ENCODE results near the gene TRIM41. TPM values are rescaled to one million over a fixed set of nuclear protein-coding genes. Genes with fewer than 3 reads are reported as not detected.
"Not testable (repeated sequence)": the region's sequence is repeated elsewhere in the genome, so short reads cannot be mapped to it uniquely, and the experiment has no call there.

Gene TRIM41
- total RNA-seq (2014; rRNA removed; shearing (Covaris generic)), result 10.6 and 14.0 TPM in 2 replicates

GRCh38 chr5:181223058-181223728 lies at the start of gene TRIM41:
TSS of gene TRIM41 (plus strand) at chr5:181223281. CDS start at chr5:181224000, 719 bp downstream.
- Histone ChIP-seq H3K27ac (peak within 1 kb of the TSS; percentile 87), H3K27me3 (replicated peaks) (no peaks in the 10 kb centered on the region), H3K4me3 (peak within 1 kb of the TSS; percentile 75), H3K9me3 (replicated peaks) (no peaks in the 10 kb centered on the region), H3K36me3 (peaks cover 20% of the 10 kb centered on the region; the same call in 1 of the 2 replicates), H3K4me1 (replicated peaks) (peaks cover 23% of the 10 kb centered on the region)
- DNase-seq (ENCODE audit: low read depth in 1 of 2, low spot score in 2 of 2), result peak; percentile 100

GRCh38 chr5:181173420-181174342 lies 49.4 kb upstream of the TRIM41 start:
- DNase-seq (ENCODE audit: low read depth in 1 of 2, low spot score in 2 of 2), result peak; percentile 70 to 74
- Histone ChIP-seq H3K4me1 (replicated peaks) (peaks cover 20% of the 10 kb centered on the region), H3K9me3 (replicated peaks) (0 out of 2 replicates have a peak, but pooled peaks cover 4% of the 10 kb centered on the region), H3K27ac (no peak overlapping the region), H3K27me3 (replicated peaks) (peaks cover 14% of the 10 kb centered on the region), H3K4me3 (peak overlapping the region; percentile 12; the same call in 1 of the 2 replicates), H3K36me3 (no peaks in the 10 kb centered on the region)

- Histone ChIP-seq H3K27ac (no peak overlapping the region), H3K4me3 (no peak overlapping the region), H3K9me3 (replicated peaks) (0 out of 2 replicates have a peak, but pooled peaks cover 4% of the 10 kb centered on the region), H3K4me1 (replicated peaks) (peaks cover 14% of the 10 kb centered on the region), H3K36me3 (no peaks in the 10 kb centered on the region), H3K27me3 (replicated peaks) (peaks cover 4% of the 10 kb centered on the region)
- DNase-seq (ENCODE audit: low read depth in 1 of 2, low spot score in 2 of 2), result no peak
Observed at GRCh38 chr5:181176254-181176952, 46.7 kb upstream of the TRIM41 start.

DNA sequence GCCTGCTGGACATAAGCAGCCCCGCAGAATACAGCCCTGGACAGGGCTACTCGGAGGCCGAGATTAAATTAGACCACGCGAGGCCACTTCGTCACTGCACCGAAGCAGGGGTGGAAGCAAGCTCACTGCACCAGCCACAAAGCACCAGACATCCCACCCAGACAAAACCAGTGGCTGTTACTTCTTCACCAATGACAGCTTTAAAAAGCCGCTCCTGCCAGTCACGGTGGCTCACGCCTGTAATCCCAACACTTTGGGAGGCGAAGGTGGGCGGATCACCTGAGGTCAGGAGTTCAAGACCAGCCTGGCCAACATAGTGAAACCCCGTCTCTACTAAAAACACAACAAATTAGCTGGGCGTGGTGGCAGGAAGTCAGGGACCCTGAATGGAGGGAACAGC lies 45.5 kb upstream of the TRIM41 start:
- H3K27me3 ChIP-seq (replicated peaks); DNase-seq (ENCODE audit: low read depth in 1 of 2, low spot score in 2 of 2); H3K27ac ChIP-seq; H3K4me3 ChIP-seq; H3K9me3 ChIP-seq (replicated peaks); H3K36me3 ChIP-seq: not testable (repeated sequence)
- H3K4me1 ChIP-seq (replicated peaks), result peaks cover 13% of the 10 kb centered on the region

DNA sequence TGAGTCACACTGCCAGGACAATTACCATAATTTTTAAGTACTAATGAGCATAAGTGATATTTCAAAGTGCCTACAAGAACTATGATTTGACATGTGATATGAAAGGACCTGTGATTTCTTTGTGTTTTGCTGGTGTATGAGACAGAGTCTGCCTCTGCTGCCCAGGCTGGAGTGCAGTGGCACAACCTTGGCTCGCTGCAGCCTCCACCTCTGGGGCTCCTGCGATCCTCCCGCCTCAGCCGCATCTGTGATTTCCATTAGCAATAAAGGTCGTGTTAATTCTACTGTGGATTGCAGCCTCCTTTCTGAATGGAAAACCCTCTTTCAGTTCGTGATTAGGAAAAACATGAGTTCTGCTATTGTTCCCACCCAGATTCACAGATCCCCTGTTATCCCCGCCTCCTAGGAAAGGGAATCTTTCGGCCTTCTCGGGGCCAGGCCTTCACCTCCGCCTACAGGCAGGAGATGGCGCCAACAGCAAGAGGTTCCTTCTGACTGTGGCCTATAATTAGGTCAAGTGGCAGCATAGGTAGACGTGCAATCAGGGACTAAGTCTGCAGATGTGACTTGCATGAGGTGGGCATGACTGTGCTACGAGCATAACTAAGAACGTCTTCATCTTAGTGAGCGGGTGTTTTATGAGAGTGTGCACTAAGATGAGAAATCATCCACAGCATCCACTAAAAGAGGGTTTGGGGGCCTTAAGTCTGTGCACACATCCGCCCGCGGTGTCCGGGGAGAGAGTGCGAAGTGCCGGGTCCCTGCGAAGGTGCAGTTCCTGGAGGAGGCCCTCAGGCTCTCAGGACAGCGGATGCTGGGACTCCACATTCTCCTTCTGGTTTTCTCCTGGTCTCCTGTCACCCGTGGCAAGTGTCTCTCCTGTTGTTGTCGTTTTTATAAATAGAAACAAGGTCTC lies 41.2 kb upstream of the TRIM41 start:
- Histone ChIP-seq H3K9me3 (replicated peaks) (no peaks in the 10 kb centered on the region), H3K4me1 (replicated peaks) (peaks cover 10% of the 10 kb centered on the region), H3K27me3 (replicated peaks) (no peaks in the 10 kb centered on the region; the same call in 1 of the 2 replicates), H3K27ac (no peak overlapping the region), H3K36me3 (no peaks in the 10 kb centered on the region), H3K4me3 (no peak overlapping the region)
- peak in 1 of 2 experiments; percentile 61 for DNase-seq (ENCODE audit: low read depth in 1 of 2, low spot score in 2 of 2)

DNA sequence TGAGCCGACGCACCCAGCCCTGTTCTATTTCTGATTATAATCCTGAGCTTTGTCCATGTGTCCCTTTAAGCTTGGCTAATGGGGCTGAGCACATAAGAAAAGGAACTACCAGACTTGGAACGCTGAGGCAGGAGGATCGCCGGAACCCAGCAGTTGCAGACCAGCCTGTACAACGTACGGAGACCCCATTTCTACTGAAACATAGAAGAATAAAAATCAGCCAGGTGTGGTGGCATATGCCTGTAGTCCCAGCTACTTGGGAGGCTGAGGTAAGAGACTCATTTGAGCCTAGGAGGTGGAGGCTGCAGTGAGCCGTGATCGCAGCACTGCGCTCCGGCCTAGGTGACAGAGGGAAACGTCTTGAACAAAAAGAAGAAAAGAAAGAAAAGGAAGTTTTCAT lies 40.4 kb upstream of the TRIM41 start:
- no peaks in the 10 kb centered on the region for H3K36me3 ChIP-seq
- H3K4me3 ChIP-seq, result no peak overlapping the region
- no peaks in the 10 kb centered on the region for H3K9me3 ChIP-seq (replicated peaks)
- no peak for DNase-seq (ENCODE audit: low read depth in 1 of 2, low spot score in 2 of 2)
- H3K27ac ChIP-seq, result no peak overlapping the region
- peaks cover 10% of the 10 kb centered on the region for H3K4me1 ChIP-seq (replicated peaks)
- H3K27me3 ChIP-seq (replicated peaks), result no peaks in the 10 kb centered on the region

GRCh38 chr5:181184845-181185216 lies 38.2 kb upstream of the TRIM41 start:
- Histone ChIP-seq H3K27me3 (replicated peaks) (no peaks in the 10 kb centered on the region), H3K27ac (peak overlapping the region; percentile 30; the same call in 1 of the 2 replicates), H3K4me3 (peak overlapping the region; percentile 32), H3K4me1 (replicated peaks) (peaks cover 14% of the 10 kb centered on the region), H3K36me3 (no peaks in the 10 kb centered on the region), H3K9me3 (replicated peaks) (no peaks in the 10 kb centered on the region)
- no peak for DNase-seq (ENCODE audit: low read depth in 1 of 2, low spot score in 2 of 2)

GRCh38 chr5:181185560-181185959 lies 37.5 kb upstream of the TRIM41 start:
- Histone ChIP-seq H3K4me1 (replicated peaks) (peaks cover 22% of the 10 kb centered on the region), H3K27ac (no peak overlapping the region), H3K9me3 (replicated peaks) (no peaks in the 10 kb centered on the region), H3K4me3 (no peak overlapping the region), H3K36me3 (no peaks in the 10 kb centered on the region), H3K27me3 (replicated peaks) (no peaks in the 10 kb centered on the region)
- no peak for DNase-seq (ENCODE audit: low read depth in 1 of 2, low spot score in 2 of 2)

- H3K27me3 ChIP-seq (replicated peaks), result no peaks in the 10 kb centered on the region
- no peak overlapping the region for H3K4me3 ChIP-seq
- peaks cover 23% of the 10 kb centered on the region for H3K4me1 ChIP-seq (replicated peaks)
- DNase-seq (ENCODE audit: low read depth in 1 of 2, low spot score in 2 of 2), result no peak
- H3K36me3 ChIP-seq, result no peaks in the 10 kb centered on the region
- H3K9me3 ChIP-seq (replicated peaks), result no peaks in the 10 kb centered on the region
- H3K27ac ChIP-seq, result no peak overlapping the region
Observed at GRCh38 chr5:181186022-181186421, 37.1 kb upstream of the TRIM41 start.

GRCh38 chr5:181186986-181187499 lies 36.0 kb upstream of the TRIM41 start:
- peaks cover 23% of the 10 kb centered on the region for H3K4me1 ChIP-seq (replicated peaks)
- DNase-seq (ENCODE audit: low read depth in 1 of 2, low spot score in 2 of 2), result peak in 1 of 2 experiments; percentile 57
- no peaks in the 10 kb centered on the region for H3K27me3 ChIP-seq (replicated peaks)
- H3K36me3 ChIP-seq, result no peaks in the 10 kb centered on the region
- H3K4me3 ChIP-seq, result peak overlapping the region; percentile 59
- H3K27ac ChIP-seq, result peak overlapping the region; percentile 53
- no peaks in the 10 kb centered on the region for H3K9me3 ChIP-seq (replicated peaks)

DNA sequence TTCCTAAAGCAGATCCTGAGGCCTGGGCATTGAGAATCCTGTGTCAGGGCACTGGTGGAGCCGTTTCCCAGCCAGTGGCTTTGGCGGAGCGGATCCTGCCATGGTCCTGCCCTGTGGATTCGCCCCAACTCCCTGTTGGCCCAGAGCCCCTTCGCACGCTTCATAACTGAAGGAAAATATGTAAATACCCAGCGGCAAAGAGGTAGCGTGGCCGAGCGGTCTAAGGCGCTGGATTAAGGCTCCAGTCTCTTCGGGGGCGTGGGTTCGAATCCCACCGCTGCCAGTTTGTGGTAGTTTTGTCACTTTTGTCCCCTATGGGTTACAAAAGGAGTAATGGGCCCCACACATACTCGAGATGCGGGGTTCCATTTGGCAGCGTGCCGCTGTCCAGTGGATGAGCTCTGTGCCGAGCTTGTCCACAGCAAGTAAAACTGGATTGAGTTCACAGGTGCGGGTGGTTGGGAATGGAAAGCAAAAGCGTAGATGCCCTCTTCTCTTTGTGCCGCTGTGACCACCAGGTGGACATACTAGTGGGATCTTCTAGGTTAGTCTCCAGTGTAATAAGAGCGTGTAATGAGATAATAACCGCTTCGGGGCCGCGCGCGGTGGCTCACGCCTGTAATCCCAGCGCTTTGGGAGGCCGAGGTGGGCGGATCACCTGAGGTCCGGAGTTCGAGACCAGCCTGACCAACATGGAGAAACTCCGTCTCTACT lies 35.4 kb upstream of the TRIM41 start:
- H3K4me1 ChIP-seq (replicated peaks), result peaks cover 27% of the 10 kb centered on the region
- H3K36me3 ChIP-seq, result no peaks in the 10 kb centered on the region
- no peaks in the 10 kb centered on the region for H3K27me3 ChIP-seq (replicated peaks)
- peak overlapping the region; percentile 53 for H3K27ac ChIP-seq
- H3K9me3 ChIP-seq (replicated peaks), result no peaks in the 10 kb centered on the region
- peak; percentile 89 to 97 for DNase-seq (ENCODE audit: low read depth in 1 of 2, low spot score in 2 of 2)
- peak overlapping the region; percentile 59 for H3K4me3 ChIP-seq

DNA sequence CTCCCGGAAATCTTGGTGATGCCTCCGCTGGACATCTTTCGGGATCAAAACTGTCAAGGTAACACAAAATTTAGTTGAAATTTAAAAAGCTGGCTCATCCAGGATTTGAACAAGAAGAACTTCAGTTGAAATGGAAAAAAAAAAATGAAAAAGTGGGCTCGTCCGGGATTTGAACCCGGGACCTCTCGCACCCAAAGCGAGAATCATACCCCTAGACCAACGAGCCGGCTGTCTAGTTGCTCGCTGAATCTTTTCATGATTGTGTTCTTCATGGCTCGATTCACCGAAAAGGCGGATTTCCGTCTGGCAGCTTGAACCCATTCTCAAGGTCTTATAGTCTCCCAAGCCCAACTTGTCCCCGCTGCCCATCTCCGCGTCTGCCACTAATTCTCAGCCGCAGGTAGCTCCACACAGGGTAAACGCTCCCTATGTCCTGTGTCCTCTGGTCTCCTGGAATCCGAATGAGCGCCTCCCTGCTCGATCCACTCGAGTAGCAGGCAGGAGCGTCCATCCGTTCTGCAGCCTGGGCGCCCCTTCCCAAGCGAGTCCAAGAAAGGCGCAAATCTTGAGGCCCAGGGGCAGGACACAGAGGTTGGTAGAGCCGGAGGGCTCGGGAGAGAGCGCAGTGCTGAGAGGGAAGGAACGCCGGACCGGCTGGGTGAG lies 34.2 kb upstream of the TRIM41 start:
- Histone ChIP-seq H3K36me3 (no peaks in the 10 kb centered on the region), H3K27me3 (replicated peaks) (no peaks in the 10 kb centered on the region), H3K9me3 (replicated peaks) (no peaks in the 10 kb centered on the region), H3K4me1 (replicated peaks) (peaks cover 30% of the 10 kb centered on the region), H3K27ac (peak overlapping the region; percentile 48), H3K4me3 (peak overlapping the region; percentile 59)
- DNase-seq (ENCODE audit: low read depth in 1 of 2, low spot score in 2 of 2), result peak; percentile 84 to 97

Data from SJSA1 (cell line).